ENCODE data around the gene PARS2. TPM values are rescaled to one million over a fixed set of nuclear protein-coding genes. Genes with fewer than 3 reads are reported as not detected.

PARS2 gene
- total RNA-seq, 4 donors from 2014 or later = 2.1 to 3.6 (median 2.5) TPM

GRCh38 chr1:54805466-54805865 is 41.1 kb upstream of the PARS2 start:
- TF ChIP-seq CTCF (IDR thresholded peaks at IDR 0.05; ENCODE audit: low read depth) = no peak

GRCh38 chr1:54804471-54805132 is 40.3 kb upstream of the PARS2 start:
- TF ChIP-seq CTCF (IDR thresholded peaks at IDR 0.05; ENCODE audit: low read depth) = no peak

DNA sequence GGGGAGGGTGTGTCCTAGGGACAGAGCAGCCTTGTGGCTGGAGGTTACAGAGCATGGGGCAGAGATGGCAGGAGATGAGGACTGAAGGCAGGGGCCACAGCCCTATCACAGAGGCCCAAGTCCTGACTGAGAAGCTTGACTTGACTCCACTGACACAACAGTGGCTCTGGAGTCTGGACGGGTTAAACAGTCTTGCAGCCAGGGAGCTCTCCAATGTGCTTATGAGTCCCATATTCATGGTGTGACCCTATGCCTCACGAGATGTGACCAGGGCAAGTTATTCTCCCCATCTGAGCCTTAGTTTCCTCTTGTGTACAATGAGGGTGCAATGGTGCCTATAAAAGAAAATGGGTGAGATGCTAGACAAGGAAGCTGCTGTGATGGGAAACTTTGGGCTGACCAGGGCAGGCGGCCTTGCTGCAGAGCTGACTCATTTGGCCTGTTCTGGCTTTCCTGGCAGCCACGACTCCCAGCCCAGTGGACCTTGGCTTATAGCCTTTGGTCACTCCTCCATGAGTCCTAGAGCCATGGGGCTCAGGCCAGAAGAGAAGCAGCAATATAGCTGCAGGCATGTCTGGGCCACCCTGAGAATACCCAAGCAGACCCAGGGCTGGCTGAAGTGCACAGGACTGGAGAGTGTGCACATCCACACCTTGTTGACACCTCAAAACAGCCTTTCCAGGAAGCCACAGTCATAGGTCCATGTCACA is 39.6 kb upstream of the PARS2 start:
- TF ChIP-seq CTCF (IDR thresholded peaks at IDR 0.05; ENCODE audit: low read depth) = no peak

- TF ChIP-seq CTCF (IDR thresholded peaks at IDR 0.05; ENCODE audit: low read depth) = no peak
These were observed 36.8 kb upstream of the PARS2 start, which contains the start of gene TTC22 for GRCh38 chr1:54800899-54801759. TSS of gene TTC22 (minus strand) at chr1:54801323. CDS start at chr1:54801163, 160 bp downstream.

DNA sequence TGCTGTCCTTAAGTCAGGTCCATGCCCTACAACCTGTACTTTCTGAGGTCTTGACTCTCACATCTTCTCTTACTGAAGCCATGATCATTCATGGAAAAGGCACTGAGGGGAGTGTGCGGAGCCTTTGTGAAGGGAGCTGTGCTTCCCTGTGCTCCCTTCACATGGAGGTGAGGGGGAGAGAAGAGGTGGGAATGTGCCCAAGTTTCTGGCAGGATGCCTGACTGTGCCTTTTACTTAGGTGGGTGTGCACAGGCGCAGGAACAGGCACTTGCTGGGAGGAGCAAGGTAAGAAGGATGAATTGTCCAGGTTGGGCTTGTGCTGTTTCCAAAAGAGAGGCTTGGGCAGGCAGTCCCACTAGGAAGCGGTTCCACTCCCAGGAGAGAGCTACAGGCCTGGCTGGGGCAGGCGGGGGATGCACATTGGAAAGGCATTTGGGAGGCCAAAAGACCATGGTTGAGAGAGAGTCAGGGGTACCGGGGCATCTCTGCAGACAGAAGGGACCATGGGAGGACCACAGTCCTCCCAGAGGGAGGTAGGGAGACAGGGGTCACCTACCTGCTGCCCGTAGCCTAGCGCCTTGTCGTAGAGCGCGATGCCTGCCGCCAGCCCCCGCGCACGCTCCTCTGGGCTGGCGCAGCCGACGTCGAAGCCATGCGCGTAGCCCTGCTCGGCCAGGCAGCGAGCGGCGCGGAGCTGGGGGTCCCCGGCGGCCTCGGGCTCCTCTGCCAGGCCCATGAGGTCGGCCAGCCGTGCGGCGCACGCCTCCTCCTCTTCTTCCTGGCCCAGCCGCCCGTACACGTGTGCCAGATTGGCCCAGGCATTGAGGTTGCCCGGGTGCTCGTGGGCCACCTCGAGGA is 35.9 kb upstream of the PARS2 start:
- no peak for TF ChIP-seq CTCF (IDR thresholded peaks at IDR 0.05; ENCODE audit: low read depth)

DNA sequence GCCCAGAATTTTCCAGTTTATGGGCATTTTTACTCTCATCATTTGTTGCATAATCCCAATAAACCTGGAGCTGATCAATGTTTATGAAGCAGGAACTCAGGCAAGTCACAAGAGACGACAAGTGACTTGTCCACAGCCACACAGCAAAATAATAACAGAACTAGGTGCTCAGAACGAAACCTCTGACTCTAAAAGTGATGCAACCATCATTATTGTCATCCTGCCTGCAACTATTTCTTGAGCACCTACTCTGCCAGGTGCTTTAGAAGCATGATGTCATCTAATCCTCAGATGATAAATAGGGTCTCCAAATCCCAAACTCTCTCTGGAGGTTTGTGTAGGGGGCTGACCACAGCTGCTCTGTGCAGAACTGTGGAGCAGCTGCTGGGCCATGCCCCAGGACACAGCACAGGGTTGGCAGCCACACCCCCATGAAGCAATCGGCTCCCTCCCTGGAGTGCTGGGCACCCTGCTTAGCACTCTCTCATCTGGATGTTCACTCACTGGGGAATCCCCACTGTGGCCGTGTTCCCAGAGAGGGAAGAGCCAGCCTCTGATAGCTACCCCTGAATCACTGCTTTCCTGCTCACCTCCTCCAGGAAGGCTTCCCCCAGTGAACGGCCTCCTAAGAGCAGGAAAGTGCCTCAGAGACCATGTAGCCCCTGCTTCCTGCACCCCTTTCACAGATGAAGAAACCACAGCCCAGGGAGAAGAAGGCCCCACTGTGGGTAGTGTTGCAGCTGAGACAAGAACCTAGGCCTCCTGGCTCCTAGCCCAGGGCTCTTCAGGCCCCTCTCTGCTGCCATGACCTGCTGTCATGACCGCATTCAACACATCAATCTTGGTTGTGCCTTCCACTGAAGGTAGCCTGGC is 34.7 kb upstream of the PARS2 start:
- TF ChIP-seq CTCF (IDR thresholded peaks at IDR 0.05; ENCODE audit: low read depth) = no peak

Measured in subcutaneous adipose tissue (tissue), 4 donors.